ENCODE results near the gene SHC2. TPM values are rescaled to one million over a fixed set of nuclear protein-coding genes. Genes with fewer than 3 reads are reported as not detected.

Gene SHC2
- total and polyA plus RNA-seq, 2 donors (not counting 1 experiment from before 2014, with no cell fraction given), result 0.02 to 2.5 TPM

DNA sequence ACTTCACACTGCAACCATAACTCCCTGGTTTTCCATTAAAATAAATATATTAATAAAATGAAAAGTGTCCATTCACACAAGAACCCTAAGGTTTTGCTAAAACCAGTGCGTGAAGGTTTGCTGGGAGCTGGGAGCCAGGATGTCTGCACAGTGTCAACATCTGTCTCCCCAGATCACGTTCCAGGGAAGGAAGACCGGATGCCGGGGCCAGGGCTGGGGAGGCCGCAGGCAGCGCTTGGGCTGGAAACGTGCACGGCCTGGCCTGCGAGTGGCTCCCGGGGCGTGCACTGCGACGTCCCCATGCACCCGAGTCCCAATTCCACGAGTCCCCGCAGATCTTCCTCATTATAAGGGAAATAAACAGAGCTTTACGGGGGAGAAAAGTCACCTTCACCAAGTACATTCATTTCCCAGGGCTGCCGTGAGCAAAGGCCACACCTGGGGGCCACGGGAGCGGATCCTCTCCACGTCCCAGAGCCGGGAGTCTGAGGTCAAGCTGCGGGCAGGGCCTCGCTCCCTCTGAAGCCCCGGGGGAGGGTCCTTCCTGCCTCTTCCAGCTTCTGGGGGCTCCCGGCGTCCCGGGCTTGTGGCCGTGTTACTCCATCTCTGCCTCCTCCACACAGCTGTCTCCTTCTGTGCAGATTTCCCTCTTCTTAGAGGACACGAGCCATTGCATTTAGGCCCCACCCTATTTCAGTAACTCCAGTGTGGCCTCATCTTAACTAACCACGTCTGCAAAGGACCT lies 12.8 kb downstream of the SHC2 start:
- TF ChIP-seq EZH2 (IDR thresholded peaks at IDR 0.05; ENCODE audit: low read length, missing control alignments), result no peak
- TF ChIP-seq CTCF (conservative IDR thresholded peaks at IDR 0.05 in 1 of 2, IDR thresholded peaks at IDR 0.05 in 1 of 2; ENCODE audit: low read depth in 1 of 2, low read length in 2 of 2), result no peak
- DNase-seq (ENCODE audit: low read depth in 2 of 2), result no peak
- H3K4me1 ChIP-seq (ENCODE audit: control insufficient read depth, extremely low read depth, insufficient read depth, low read length), result no peaks in the 10 kb centered on the region
- no peak overlapping the region for H3K4me3 ChIP-seq (replicated peaks in 1 of 4; ENCODE audit: control extremely low read depth in 1 of 4, insufficient read depth in 1 of 4, low read depth in 3 of 4, low read length in 4 of 4)
- H3K9me3 ChIP-seq (ENCODE audit: control insufficient read depth, insufficient read depth, low read depth, low read length), result no peaks in the 10 kb centered on the region
- H3K27ac ChIP-seq (ENCODE audit: insufficient read depth, low read length), result no peak overlapping the region
- H3K4me2 ChIP-seq (ENCODE audit: extremely low read depth, insufficient read depth, low read length), result no peak overlapping the region
- no peak overlapping the region for H3K9ac ChIP-seq (ENCODE audit: insufficient read depth, low read length)
- H3K79me2 ChIP-seq (ENCODE audit: control insufficient read depth, insufficient read depth, low read length), result no peaks in the 10 kb centered on the region
- H4K20me1 ChIP-seq (ENCODE audit: control insufficient read depth, extremely low read depth, insufficient read depth, low read length), result no peaks in the 10 kb centered on the region
- no peaks in the 10 kb centered on the region for H3K27me3 ChIP-seq (ENCODE audit: control insufficient read depth, insufficient read depth, low read length)
- no peak overlapping the region for H2AFZ ChIP-seq (ENCODE audit: low read length)
- no peaks in the 10 kb centered on the region for H3K36me3 ChIP-seq (ENCODE audit: control insufficient read depth, insufficient read depth, low read length)

GRCh38 chr19:447064-447426 lies 13.8 kb downstream of the SHC2 start:
- H3K4me2 ChIP-seq (ENCODE audit: extremely low read depth, insufficient read depth, low read length), result no peak overlapping the region
- no peaks in the 10 kb centered on the region for H3K36me3 ChIP-seq (ENCODE audit: control insufficient read depth, insufficient read depth, low read length)
- no peaks in the 10 kb centered on the region for H3K4me1 ChIP-seq (ENCODE audit: control insufficient read depth, extremely low read depth, insufficient read depth, low read length)
- H3K79me2 ChIP-seq (ENCODE audit: control insufficient read depth, insufficient read depth, low read length), result no peaks in the 10 kb centered on the region
- H2AFZ ChIP-seq (ENCODE audit: low read length), result no peak overlapping the region
- H3K9ac ChIP-seq (ENCODE audit: insufficient read depth, low read length), result no peak overlapping the region
- no peak overlapping the region for H3K27ac ChIP-seq (ENCODE audit: insufficient read depth, low read length)
- H3K9me3 ChIP-seq (ENCODE audit: control insufficient read depth, insufficient read depth, low read depth, low read length), result no peaks in the 10 kb centered on the region
- H3K27me3 ChIP-seq (ENCODE audit: control insufficient read depth, insufficient read depth, low read length), result no peaks in the 10 kb centered on the region
- no peak for DNase-seq (ENCODE audit: low read depth in 2 of 2)
- no peaks in the 10 kb centered on the region for H4K20me1 ChIP-seq (ENCODE audit: control insufficient read depth, extremely low read depth, insufficient read depth, low read length)
- no peak overlapping the region for H3K4me3 ChIP-seq (replicated peaks in 1 of 4; ENCODE audit: control extremely low read depth in 1 of 4, insufficient read depth in 1 of 4, low read depth in 3 of 4, low read length in 4 of 4)
- TF ChIP-seq EZH2 (IDR thresholded peaks at IDR 0.05; ENCODE audit: low read length, missing control alignments), result no peak
- no peak for TF ChIP-seq CTCF (conservative IDR thresholded peaks at IDR 0.05 in 1 of 2, IDR thresholded peaks at IDR 0.05 in 1 of 2; ENCODE audit: low read depth in 1 of 2, low read length in 2 of 2)

DNA sequence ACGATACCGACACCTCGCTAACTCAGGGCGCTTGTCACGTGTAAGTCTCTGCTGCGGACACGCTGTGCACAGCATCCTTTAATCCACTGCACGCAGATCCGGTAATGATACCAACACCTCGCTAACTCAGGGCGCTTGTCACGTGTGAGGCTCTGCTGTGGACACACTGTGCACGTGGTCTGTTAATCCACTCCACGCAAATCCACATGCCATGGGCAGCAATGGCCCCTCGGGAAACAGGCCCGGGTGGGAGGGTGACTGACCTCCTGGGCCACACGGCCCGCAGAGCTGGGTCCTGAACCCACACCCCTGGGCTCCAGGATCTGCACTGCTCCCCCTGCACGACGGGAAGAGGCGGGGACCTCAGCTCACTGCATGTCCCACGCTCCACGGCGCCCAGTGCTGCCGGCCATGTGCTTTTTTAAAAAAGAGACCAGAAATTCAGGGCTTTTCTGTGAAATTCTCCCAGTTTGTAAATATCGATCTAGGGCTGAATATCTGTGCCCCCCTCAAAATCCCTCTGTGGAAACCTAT lies 16.1 kb downstream of the SHC2 start:
- H2AFZ ChIP-seq (ENCODE audit: low read length), result no peak overlapping the region

More for the DNA sequence above, 16.1 kb downstream of the SHC2 start:
- H3K4me3 ChIP-seq (replicated peaks in 1 of 4; ENCODE audit: control extremely low read depth in 1 of 4, insufficient read depth in 1 of 4, low read depth in 3 of 4, low read length in 4 of 4), result no peak overlapping the region
- H3K36me3 ChIP-seq (ENCODE audit: control insufficient read depth, insufficient read depth, low read length), result no peaks in the 10 kb centered on the region
- H4K20me1 ChIP-seq (ENCODE audit: control insufficient read depth, extremely low read depth, insufficient read depth, low read length), result no peaks in the 10 kb centered on the region
- H3K4me2 ChIP-seq (ENCODE audit: extremely low read depth, insufficient read depth, low read length), result no peak overlapping the region
- H3K9ac ChIP-seq (ENCODE audit: insufficient read depth, low read length), result no peak overlapping the region
- no peaks in the 10 kb centered on the region for H3K9me3 ChIP-seq (ENCODE audit: control insufficient read depth, insufficient read depth, low read depth, low read length)
- H3K27ac ChIP-seq (ENCODE audit: insufficient read depth, low read length), result no peak overlapping the region
- TF ChIP-seq CTCF (conservative IDR thresholded peaks at IDR 0.05 in 1 of 2, IDR thresholded peaks at IDR 0.05 in 1 of 2; ENCODE audit: low read depth in 1 of 2, low read length in 2 of 2), result no peak
- no peak for TF ChIP-seq EZH2 (IDR thresholded peaks at IDR 0.05; ENCODE audit: low read length, missing control alignments)
- no peaks in the 10 kb centered on the region for H3K4me1 ChIP-seq (ENCODE audit: control insufficient read depth, extremely low read depth, insufficient read depth, low read length)
- no peaks in the 10 kb centered on the region for H3K79me2 ChIP-seq (ENCODE audit: control insufficient read depth, insufficient read depth, low read length)
- H3K27me3 ChIP-seq (ENCODE audit: control insufficient read depth, insufficient read depth, low read length), result no peaks in the 10 kb centered on the region
- DNase-seq (ENCODE audit: low read depth in 2 of 2), result no peak
